Vagina (tissue), 2 donors: ENCODE data around the gene SEMA5B. TPM values are rescaled to one million over a fixed set of nuclear protein-coding genes. Genes with fewer than 3 reads are reported as not detected.

Source experiments
- DNase-seq, 2 donors: peaks; one replicate each; pipeline ENCODE4 v3.0.0-alpha.2; 2017; ENCODE audit errors: extremely low spot score in 2 of 2
- H3K27ac ChIP-seq: fragments of 200-600 bp; sonication (generic); one replicate; pipeline ENCODE4 v1.5.1; 2019
- H3K27me3 ChIP-seq: fragments of 200-600 bp; sonication (generic); one replicate; pipeline ENCODE4 v1.5.1; 2019
- H3K36me3 ChIP-seq, 2 donors: fragments of 200-600 bp; sonication (generic); one replicate each; pipeline ENCODE4 v1.5.1; 2017 to 2019
- H3K4me1 ChIP-seq: fragments of 200-600 bp; sonication (generic); one replicate; pipeline ENCODE4 v1.5.1; 2019
- H3K4me3 ChIP-seq, 2 donors: fragments of 200-600 bp; sonication (generic); 1 replicate in 1 of 2; 2 replicates in 1 of 2; pipeline ENCODE4 v1.5.1; 2016 to 2019
- H3K9me3 ChIP-seq: fragments of 200-600 bp; sonication (generic); one replicate; pipeline ENCODE4 v1.5.1; 2019
- POLR2A ChIP-seq, 2 donors: fragments of 450-650 bp; IDR thresholded peaks; one replicate each; pipeline ENCODE4 v1.6.1; 2017; ENCODE audit warnings: antibody characterized with exemption in 2 of 2, mild to moderate bottlenecking in 2 of 2, moderate library complexity in 2 of 2
- POLR2AphosphoS5 ChIP-seq, 2 donors: sonication (generic); formaldehyde crosslinking; IDR thresholded peaks; one replicate each; pipeline ENCODE4 v1.9.0; 2017; ENCODE audit warnings: antibody characterized with exemption in 2 of 2, mild to moderate bottlenecking in 2 of 2, low read depth in 1 of 2; ENCODE audit not compliant: insufficient read depth in 1 of 2
- intact Hi-C: fragments of 100-400 bp; cut with DNase I; formaldehyde crosslinking; loops from one replicate; pipeline ENCODE4 v1.15.1; 2023
- total RNA-seq: library from RNA; depleted of rRNA; stranded (reverse); fragments of >200 nt; gene quantifications from one replicate; pipeline ENCODE4 v1.2.3, GENCODE V29; 2016
- TF ChIP-seq, protein P1 (sequence below), 3 experiments: fragments of 450-650 bp in 2 of 3; fragments of 200-600 bp in 1 of 3; sonication (generic) in 1 of 3; IDR thresholded peaks; one replicate each; pipeline ENCODE4 v1.5.1; 2017 to 2019; ENCODE audit warnings: antibody characterized with exemption in 3 of 3, mild to moderate bottlenecking in 2 of 3, moderate library complexity in 2 of 3

Gene SEMA5B
- total RNA-seq, 1 donor from 2014 or later = 0.25 TPM

DNA sequence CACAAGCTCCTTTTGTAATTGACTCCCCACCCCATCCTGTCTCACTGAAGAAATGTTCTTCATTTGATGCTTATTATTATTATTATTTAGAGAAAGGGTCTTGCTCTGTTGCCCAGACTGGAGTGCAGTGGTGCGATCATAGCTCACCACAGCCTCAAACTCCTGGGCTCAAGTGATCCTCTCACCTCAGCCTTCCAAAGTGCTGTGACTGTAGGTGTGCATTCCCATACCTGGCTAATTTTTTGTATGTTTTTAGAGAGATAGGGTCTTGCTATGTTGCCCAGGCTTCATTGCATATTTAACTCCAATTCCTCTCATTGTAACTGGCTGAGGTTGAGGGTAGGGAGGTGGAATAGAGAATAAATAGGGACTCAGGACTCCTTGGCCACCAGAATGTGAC lies 22.3 kb downstream of the SEMA5B start:
- H3K36me3 ChIP-seq = no peaks in the 10 kb centered on the region
- no peak for DNase-seq
- H3K4me3 ChIP-seq = no peak overlapping the region
- H3K9me3 ChIP-seq = no peaks in the 10 kb centered on the region
- H3K27ac ChIP-seq = no peak overlapping the region
- H3K27me3 ChIP-seq = no peaks in the 10 kb centered on the region
- TF ChIP-seq POLR2A (IDR thresholded peaks at IDR 0.05) = no peak
- no peak for TF ChIP-seq POLR2AphosphoS5 (IDR thresholded peaks at IDR 0.05; ENCODE audit: insufficient read depth in 1 of 2, low read depth in 1 of 2)
- TF ChIP-seq, protein P1, sequence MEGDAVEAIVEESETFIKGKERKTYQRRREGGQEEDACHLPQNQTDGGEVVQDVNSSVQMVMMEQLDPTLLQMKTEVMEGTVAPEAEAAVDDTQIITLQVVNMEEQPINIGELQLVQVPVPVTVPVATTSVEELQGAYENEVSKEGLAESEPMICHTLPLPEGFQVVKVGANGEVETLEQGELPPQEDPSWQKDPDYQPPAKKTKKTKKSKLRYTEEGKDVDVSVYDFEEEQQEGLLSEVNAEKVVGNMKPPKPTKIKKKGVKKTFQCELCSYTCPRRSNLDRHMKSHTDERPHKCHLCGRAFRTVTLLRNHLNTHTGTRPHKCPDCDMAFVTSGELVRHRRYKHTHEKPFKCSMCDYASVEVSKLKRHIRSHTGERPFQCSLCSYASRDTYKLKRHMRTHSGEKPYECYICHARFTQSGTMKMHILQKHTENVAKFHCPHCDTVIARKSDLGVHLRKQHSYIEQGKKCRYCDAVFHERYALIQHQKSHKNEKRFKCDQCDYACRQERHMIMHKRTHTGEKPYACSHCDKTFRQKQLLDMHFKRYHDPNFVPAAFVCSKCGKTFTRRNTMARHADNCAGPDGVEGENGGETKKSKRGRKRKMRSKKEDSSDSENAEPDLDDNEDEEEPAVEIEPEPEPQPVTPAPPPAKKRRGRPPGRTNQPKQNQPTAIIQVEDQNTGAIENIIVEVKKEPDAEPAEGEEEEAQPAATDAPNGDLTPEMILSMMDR (IDR thresholded peaks at IDR 0.05) = no peak
- no peaks in the 10 kb centered on the region for H3K4me1 ChIP-seq
- intact Hi-C loops = no loop called here

DNA sequence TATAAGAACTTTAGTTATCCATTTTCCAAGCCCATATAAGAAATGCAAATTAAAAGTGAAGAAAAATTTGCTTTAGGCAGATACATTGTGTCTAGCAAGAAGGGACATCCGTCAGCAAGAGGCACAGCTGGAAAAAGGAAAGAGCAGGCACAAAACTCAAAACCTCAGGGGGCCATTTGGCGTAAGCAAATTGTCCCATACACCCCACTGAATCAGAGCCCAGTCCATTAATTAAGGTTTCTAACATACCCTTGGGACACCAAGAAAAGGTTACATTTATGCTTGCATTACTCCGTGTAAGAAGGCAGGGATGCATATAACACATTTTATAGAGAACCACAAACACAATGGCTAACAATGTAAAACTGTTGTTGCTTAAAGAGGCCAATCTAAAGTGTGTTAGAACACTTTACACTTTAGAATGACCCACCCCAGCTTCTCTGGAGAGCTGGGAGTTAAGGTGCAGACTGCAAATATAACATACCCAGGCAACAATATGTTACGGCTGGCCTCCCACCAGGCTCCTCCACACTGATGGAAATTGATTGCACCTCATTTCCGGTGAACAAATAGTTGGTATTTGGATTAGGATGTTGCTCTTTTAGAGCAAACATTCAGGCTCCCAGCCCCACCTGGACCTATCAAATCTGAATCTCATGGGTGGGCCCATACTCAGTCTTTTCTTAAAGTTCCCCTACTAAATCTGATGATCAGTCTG lies 23.2 kb downstream of the SEMA5B start:
- no peak for DNase-seq
- Histone ChIP-seq H3K27ac (no peak overlapping the region), H3K4me3 (no peak overlapping the region), H3K36me3 (no peaks in the 10 kb centered on the region), H3K4me1 (no peaks in the 10 kb centered on the region), H3K9me3 (no peaks in the 10 kb centered on the region), H3K27me3 (no peaks in the 10 kb centered on the region)
- intact Hi-C loops = no loop called here
- no peak for TF ChIP-seq POLR2A (IDR thresholded peaks at IDR 0.05)
- TF ChIP-seq, protein P1 (IDR thresholded peaks at IDR 0.05) = no peak
- no peak for TF ChIP-seq POLR2AphosphoS5 (IDR thresholded peaks at IDR 0.05; ENCODE audit: insufficient read depth in 1 of 2, low read depth in 1 of 2)

DNA sequence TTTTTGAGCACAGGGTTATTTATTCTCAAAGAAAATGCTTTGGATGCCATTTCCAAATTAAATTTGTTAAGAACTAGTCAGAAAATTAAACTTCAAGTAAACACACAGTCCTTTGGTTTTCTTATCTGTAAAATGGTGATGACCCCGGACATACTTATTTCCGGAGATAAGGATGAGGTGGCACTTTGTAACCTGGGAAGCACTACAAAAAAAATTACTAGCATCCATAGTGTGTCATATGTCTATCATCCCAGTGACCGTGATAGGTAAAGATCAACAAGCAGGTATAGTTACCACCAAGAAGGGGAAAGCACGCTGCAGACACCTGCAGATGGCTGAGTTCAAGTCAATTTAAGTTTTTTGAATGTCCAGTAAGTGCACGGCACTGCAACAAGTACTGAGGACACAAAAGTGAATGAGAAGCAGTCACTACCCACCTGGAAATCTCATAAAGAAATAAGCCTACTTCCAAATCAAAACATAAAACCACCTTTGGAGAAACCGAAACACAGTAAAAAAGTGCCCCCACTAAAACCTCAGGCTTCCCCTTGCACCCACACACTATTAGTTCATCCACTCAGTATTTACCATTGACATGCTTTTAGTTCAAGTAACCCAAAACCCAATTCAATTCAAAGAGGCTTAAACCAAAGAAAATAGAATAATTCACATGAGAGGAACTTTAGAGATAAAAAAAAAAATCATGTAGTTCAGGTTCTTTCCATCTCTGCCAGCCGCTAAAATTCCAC lies 24.6 kb downstream of the SEMA5B start:
- TF ChIP-seq POLR2AphosphoS5 (IDR thresholded peaks at IDR 0.05; ENCODE audit: insufficient read depth in 1 of 2, low read depth in 1 of 2) (no peak), POLR2A (IDR thresholded peaks at IDR 0.05) (no peak)
- TF ChIP-seq, protein P1 (IDR thresholded peaks at IDR 0.05) = no peak
- Histone ChIP-seq H3K27ac (no peak overlapping the region), H3K4me3 (no peak overlapping the region), H3K27me3 (no peaks in the 10 kb centered on the region), H3K4me1 (no peaks in the 10 kb centered on the region), H3K36me3 (no peaks in the 10 kb centered on the region), H3K9me3 (no peaks in the 10 kb centered on the region)
- intact Hi-C loops = no loop called here
- no peak for DNase-seq

DNA sequence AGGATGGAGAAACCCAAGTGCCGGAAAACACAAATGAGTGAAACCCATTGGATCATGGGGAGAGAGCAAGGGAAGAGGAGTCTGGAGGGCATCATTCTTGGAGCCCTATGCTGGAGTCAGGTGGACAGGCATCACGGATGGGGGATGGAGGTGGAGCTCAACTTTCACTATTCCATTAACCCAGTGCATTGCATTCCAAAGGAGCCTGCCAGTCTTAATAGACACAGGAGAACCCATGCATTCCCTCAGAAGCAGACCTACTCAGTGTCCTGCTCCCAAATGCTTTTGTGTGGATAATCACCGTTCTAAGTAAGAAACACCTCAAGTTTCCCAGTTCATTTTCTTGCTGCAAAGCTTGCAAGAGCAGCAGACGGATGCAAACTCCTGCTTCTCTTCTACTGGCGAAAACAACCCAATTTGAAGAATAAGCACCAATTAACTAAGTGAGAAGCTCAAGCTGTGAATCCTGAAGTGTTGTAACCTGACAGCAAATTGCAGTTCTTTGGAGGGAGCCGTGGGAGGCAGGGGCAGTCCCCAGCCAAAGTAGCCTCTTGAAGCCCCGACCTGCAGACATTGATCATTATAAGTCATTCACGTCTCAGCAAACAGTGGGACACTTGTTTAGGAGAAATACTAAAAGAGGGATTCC lies 25.3 kb downstream of the SEMA5B start:
- no peak for TF ChIP-seq POLR2AphosphoS5 (IDR thresholded peaks at IDR 0.05; ENCODE audit: insufficient read depth in 1 of 2, low read depth in 1 of 2)
- no peak for TF ChIP-seq POLR2A (IDR thresholded peaks at IDR 0.05)
- TF ChIP-seq, protein P1 (IDR thresholded peaks at IDR 0.05) = no peak

More for the DNA sequence above, 25.3 kb downstream of the SEMA5B start:
- Histone ChIP-seq H3K9me3 (no peaks in the 10 kb centered on the region), H3K4me3 (no peak overlapping the region), H3K27ac (no peak overlapping the region), H3K27me3 (no peaks in the 10 kb centered on the region), H3K4me1 (no peaks in the 10 kb centered on the region), H3K36me3 (no peaks in the 10 kb centered on the region)
- intact Hi-C loops = no loop called here
- no peak for DNase-seq
